Measurements from ENCODE around the gene RABEPK.

DNA sequence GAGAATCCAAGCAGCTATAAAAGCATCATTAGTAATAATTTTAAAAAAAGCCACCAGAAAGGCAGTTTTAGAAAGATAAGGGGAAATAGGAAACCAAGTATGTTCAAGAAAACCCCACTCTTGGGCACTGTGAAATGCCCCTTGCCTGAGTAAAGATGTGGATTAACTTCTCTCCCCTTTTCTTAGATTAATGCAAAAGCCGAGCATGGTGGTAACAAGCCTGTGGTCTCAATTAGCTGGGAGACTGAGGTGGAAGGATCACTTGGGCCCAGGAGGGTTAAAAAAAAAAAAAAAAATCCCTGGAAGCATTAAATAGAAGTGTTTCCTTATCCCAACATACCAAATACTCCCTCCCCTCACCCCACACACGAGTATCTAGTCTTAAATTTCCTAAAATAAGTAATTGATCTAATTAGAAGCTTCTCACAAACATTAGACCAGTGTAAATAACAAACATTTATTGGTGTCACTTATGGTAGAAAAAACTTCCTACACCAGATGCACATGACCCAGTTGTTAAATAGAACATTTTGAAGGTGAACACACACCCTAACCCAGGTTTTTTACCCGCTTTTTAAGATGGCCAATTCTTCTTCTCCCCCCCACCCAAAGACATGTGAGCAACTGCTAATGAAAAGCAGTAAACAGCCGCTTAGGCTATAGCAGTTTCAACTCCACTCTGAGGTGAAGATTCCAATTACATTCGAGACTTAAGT, 35.6 kb downstream of the RABEPK start:
- TF ChIP-seq, protein P1, sequence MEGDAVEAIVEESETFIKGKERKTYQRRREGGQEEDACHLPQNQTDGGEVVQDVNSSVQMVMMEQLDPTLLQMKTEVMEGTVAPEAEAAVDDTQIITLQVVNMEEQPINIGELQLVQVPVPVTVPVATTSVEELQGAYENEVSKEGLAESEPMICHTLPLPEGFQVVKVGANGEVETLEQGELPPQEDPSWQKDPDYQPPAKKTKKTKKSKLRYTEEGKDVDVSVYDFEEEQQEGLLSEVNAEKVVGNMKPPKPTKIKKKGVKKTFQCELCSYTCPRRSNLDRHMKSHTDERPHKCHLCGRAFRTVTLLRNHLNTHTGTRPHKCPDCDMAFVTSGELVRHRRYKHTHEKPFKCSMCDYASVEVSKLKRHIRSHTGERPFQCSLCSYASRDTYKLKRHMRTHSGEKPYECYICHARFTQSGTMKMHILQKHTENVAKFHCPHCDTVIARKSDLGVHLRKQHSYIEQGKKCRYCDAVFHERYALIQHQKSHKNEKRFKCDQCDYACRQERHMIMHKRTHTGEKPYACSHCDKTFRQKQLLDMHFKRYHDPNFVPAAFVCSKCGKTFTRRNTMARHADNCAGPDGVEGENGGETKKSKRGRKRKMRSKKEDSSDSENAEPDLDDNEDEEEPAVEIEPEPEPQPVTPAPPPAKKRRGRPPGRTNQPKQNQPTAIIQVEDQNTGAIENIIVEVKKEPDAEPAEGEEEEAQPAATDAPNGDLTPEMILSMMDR (IDR thresholded peaks at IDR 0.05 in 4 of 5, conservative IDR thresholded peaks at IDR 0.05 in 1 of 5) = no peak
- TF ChIP-seq POLR2A (IDR thresholded peaks at IDR 0.05) = no peak

Measured in gastrocnemius medialis (tissue), 4 donors.